A549 (cell line): ENCODE data around the gene ZNF20.

Experiments
- CTCF ChIP-seq: fragments of >200 bp; sonication (Bioruptor Twin); formaldehyde crosslinking; IDR thresholded peaks from 3 replicates; pipeline ENCODE4 v1.5.1; 2016
- MYC ChIP-seq: IDR thresholded peaks from 2 replicates; pipeline ENCODE4 v1.6.1; 2012; ENCODE audit warnings: mild to moderate bottlenecking, inconsistent platforms, low read length, improper control_type of control experiment, borderline replicate concordance
- POLR2A ChIP-seq: IDR thresholded peaks from 2 replicates; pipeline ENCODE4 v1.6.1; 2012; ENCODE audit warnings: mild to moderate bottlenecking, low read length
- RFX5 ChIP-seq: fragments of 450-650 bp; IDR thresholded peaks from 2 replicates; pipeline ENCODE4 v1.7.1; 2014; ENCODE audit warnings: antibody characterized with exemption, mild to moderate bottlenecking, moderate library complexity
- TF ChIP-seq, protein P1 (sequence below): fragments of 200-600 bp; sonication (generic); IDR thresholded peaks from 2 replicates; pipeline ENCODE4 v1.6.1; 2016; ENCODE audit warnings: antibody characterized with exemption, mild to moderate bottlenecking, moderate library complexity

GRCh38 chr19:12093777-12094176, 46.4 kb downstream of the ZNF20 start:
- TF ChIP-seq MYC (no peak), POLR2A (no peak), RFX5 (no peak), CTCF (no peak)
- TF ChIP-seq, protein P1, sequence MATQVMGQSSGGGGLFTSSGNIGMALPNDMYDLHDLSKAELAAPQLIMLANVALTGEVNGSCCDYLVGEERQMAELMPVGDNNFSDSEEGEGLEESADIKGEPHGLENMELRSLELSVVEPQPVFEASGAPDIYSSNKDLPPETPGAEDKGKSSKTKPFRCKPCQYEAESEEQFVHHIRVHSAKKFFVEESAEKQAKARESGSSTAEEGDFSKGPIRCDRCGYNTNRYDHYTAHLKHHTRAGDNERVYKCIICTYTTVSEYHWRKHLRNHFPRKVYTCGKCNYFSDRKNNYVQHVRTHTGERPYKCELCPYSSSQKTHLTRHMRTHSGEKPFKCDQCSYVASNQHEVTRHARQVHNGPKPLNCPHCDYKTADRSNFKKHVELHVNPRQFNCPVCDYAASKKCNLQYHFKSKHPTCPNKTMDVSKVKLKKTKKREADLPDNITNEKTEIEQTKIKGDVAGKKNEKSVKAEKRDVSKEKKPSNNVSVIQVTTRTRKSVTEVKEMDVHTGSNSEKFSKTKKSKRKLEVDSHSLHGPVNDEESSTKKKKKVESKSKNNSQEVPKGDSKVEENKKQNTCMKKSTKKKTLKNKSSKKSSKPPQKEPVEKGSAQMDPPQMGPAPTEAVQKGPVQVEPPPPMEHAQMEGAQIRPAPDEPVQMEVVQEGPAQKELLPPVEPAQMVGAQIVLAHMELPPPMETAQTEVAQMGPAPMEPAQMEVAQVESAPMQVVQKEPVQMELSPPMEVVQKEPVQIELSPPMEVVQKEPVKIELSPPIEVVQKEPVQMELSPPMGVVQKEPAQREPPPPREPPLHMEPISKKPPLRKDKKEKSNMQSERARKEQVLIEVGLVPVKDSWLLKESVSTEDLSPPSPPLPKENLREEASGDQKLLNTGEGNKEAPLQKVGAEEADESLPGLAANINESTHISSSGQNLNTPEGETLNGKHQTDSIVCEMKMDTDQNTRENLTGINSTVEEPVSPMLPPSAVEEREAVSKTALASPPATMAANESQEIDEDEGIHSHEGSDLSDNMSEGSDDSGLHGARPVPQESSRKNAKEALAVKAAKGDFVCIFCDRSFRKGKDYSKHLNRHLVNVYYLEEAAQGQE: no peak
